HCT116 (cell line): ENCODE measurements around the gene PRCP. TPM values are rescaled to one million over a fixed set of nuclear protein-coding genes. Genes with fewer than 3 reads are reported as not detected.

ENCODE experiments used
- ATAC-seq: fragments of 200-7000 bp; cut with Tn5 transposase; 2 replicates; pipeline ENCODE4 v1.9.1; 2020; ENCODE audit warnings: mild to moderate bottlenecking, moderate library complexity
- BruUV-seq: library from RNA; stranded (reverse); fragments of 400-500 nt; replicated peaks from 2 replicates; lab custom pipeline; 2021; lab: Mats Ljungman, UMichigan
- CTCF ChIA-PET: fragments of 300-600 bp; sonication (Branson Sonifier 250); formaldehyde crosslinking; loops from one replicate; lab custom pipeline; 2021; ENCODE audit warnings: antibody characterized with exemption; lab: Charles Lee
- POLR2A ChIA-PET: fragments of 300-600, 350-600 bp; sonication (Branson Sonifier 250); formaldehyde crosslinking; loops from one replicate; lab custom pipeline; 2021; ENCODE audit warnings: antibody characterized with exemption; lab: Charles Lee
- RAD21 ChIA-PET, 2 experiments: fragments of 300-600 bp; sonication (Branson Sonifier 250); formaldehyde crosslinking; loops; one replicate each; lab custom pipeline; 2023; ENCODE audit warnings: low total read pairs in 2 of 2; ENCODE audit not compliant: uncharacterized antibody in 2 of 2, unreplicated experiment in 2 of 2, low non-redundant PET in 1 of 2; lab: Charles Lee
- DNase-seq: peaks from one replicate; pipeline ENCODE4 v3.0.0-alpha.2; 2010; ENCODE audit warnings: low read depth, low spot score
- H2AFZ ChIP-seq: fragments of 200-600 bp; shearing (Covaris generic), sonication (generic); 2 replicates; pipeline ENCODE4 v1.6.1; 2017; ENCODE audit warnings: low read depth, mixed run types, mixed read lengths, antibody characterized with exemption, low read length; ENCODE audit not compliant: poor library complexity, severe bottlenecking
- H3K27ac ChIP-seq: 2 replicates; pipeline ENCODE4 v1.5.1; 2012; ENCODE audit warnings: low read depth, low read length
- H3K27me3 ChIP-seq: fragments of 200-600 bp; sonication (generic); 2 replicates; pipeline ENCODE4 v1.6.1; 2016; ENCODE audit warnings: mixed run types, low read length, mixed read lengths; ENCODE audit not compliant: insufficient read depth
- H3K36me3 ChIP-seq, 2 experiments: fragments of 200-500 bp in 1 of 2; fragments of 200-600 bp in 1 of 2; sonication (Bioruptor generic) in 1 of 2; sonication (generic) in 1 of 2; 2 replicates each; pipeline versions ENCODE4 v1.5.1 to v1.6.1; 2014 to 2016; ENCODE audit warnings: low read length in 2 of 2, inconsistent platforms in 1 of 2, mixed read lengths in 1 of 2, mixed run types in 1 of 2; ENCODE audit not compliant: insufficient read depth in 2 of 2, control insufficient read depth in 1 of 2
- H3K4me1 ChIP-seq, 2 experiments: fragments of 200-600 bp in 1 of 2; sonication (generic) in 1 of 2; 2 replicates each; pipeline versions ENCODE4 v1.5.1 to v1.6.1; 2012 to 2017; ENCODE audit warnings: low read length in 2 of 2, inconsistent platforms in 1 of 2, mild to moderate bottlenecking in 1 of 2, mixed read lengths in 1 of 2, mixed run types in 1 of 2, moderate library complexity in 1 of 2; ENCODE audit not compliant: insufficient read depth in 2 of 2, control insufficient read depth in 1 of 2
- H3K4me2 ChIP-seq: fragments of 200-600 bp; sonication (generic); 2 replicates; pipeline ENCODE4 v1.6.1; 2017; ENCODE audit warnings: mixed run types, low read length, mixed read lengths
- H3K4me3 ChIP-seq, 2 experiments: fragments of 200-600 bp in 1 of 2; sonication (generic) in 1 of 2; replicated peaks in 1 of 2; 2 replicates each; pipeline ENCODE4 v1.5.1; 2011 to 2016; ENCODE audit warnings: low read length in 2 of 2, control low read depth in 1 of 2, low read depth in 1 of 2, mild to moderate bottlenecking in 1 of 2, mixed read lengths in 1 of 2, mixed run types in 1 of 2
- H3K79me2 ChIP-seq: fragments of 200-600 bp; sonication (generic); 2 replicates; pipeline ENCODE4 v1.6.1; 2017; ENCODE audit warnings: mild to moderate bottlenecking, mixed run types, low read length, moderate library complexity, mixed read lengths; ENCODE audit not compliant: insufficient read depth
- H3K9ac ChIP-seq: fragments of 200-600 bp; sonication (generic); 2 replicates; pipeline ENCODE4 v1.6.1; 2016; ENCODE audit warnings: low read length, mixed read lengths
- H3K9me2 ChIP-seq: fragments of 200-600 bp; sonication (generic), shearing (Covaris generic); 2 replicates; pipeline ENCODE4 v1.6.1; 2017; ENCODE audit warnings: mixed run types, mild to moderate bottlenecking, moderate library complexity; ENCODE audit not compliant: insufficient read depth
- H3K9me3 ChIP-seq, 2 experiments: fragments of 200-500 bp in 1 of 2; fragments of 200-600 bp in 1 of 2; sonication (Bioruptor generic) in 1 of 2; sonication (generic) in 1 of 2; 2 replicates each; pipeline ENCODE4 v1.6.1; 2014 to 2017; ENCODE audit warnings: low read length in 2 of 2, mixed read lengths in 2 of 2, inconsistent platforms in 1 of 2, low read depth in 1 of 2, mild to moderate bottlenecking in 1 of 2, mixed run types in 1 of 2, moderate library complexity in 1 of 2; ENCODE audit not compliant: control insufficient read depth in 1 of 2, insufficient read depth in 1 of 2
- H4K20me1 ChIP-seq: fragments of 200-600 bp; sonication (generic), shearing (Covaris generic); 2 replicates; pipeline ENCODE4 v1.6.1; 2017; ENCODE audit warnings: mixed run types, mild to moderate bottlenecking, moderate library complexity; ENCODE audit not compliant: insufficient read depth
- ATF3 ChIP-seq: IDR thresholded peaks from 2 replicates; pipeline ENCODE4 v1.6.1; 2012
- CTCF ChIP-seq, 3 experiments: fragments of 200-600 bp in 1 of 3; sonication (generic) in 1 of 3; IDR thresholded peaks in 2 of 3; conservative IDR thresholded peaks in 1 of 3; 2 replicates each; pipeline ENCODE4 v1.5.1; 2012 to 2017; ENCODE audit warnings: low read depth in 2 of 3, low read length in 2 of 3, antibody characterized with exemption in 1 of 3, borderline replicate concordance in 1 of 3, control low read depth in 1 of 3, mild to moderate bottlenecking in 1 of 3, mixed read lengths in 1 of 3, mixed run types in 1 of 3, moderate library complexity in 1 of 3; ENCODE audit not compliant: insufficient read depth in 1 of 3
- ELF1 ChIP-seq: IDR thresholded peaks from 2 replicates; pipeline ENCODE4 v1.6.1; 2012; ENCODE audit warnings: low read depth, borderline replicate concordance
- EZH2 ChIP-seq: fragments of 200-600 bp; sonication (generic); IDR thresholded peaks from 2 replicates; pipeline ENCODE4 v1.6.1; 2017; ENCODE audit warnings: antibody characterized with exemption, mixed run types
- EZH2phosphoT487 ChIP-seq: fragments of 200-600 bp; IDR thresholded peaks from 2 replicates; pipeline ENCODE4 v1.6.1; 2018; ENCODE audit warnings: antibody characterized with exemption, borderline replicate concordance
- FOSL1 ChIP-seq: IDR thresholded peaks from 2 replicates; pipeline ENCODE4 v1.6.1; 2012; ENCODE audit warnings: low read depth
- MAX ChIP-seq: IDR thresholded peaks from 2 replicates; pipeline ENCODE4 v1.6.1; 2012
- POLR2AphosphoS5 ChIP-seq: IDR thresholded peaks from 2 replicates; pipeline ENCODE4 v1.6.1; 2011; ENCODE audit warnings: mild to moderate bottlenecking, low read depth, low read length, moderate library complexity
- RAD21 ChIP-seq: IDR thresholded peaks from 2 replicates; pipeline ENCODE4 v1.6.1; 2012; ENCODE audit warnings: low read depth, mild to moderate bottlenecking
- REST ChIP-seq: IDR thresholded peaks from 2 replicates; pipeline ENCODE4 v1.6.1; 2012; ENCODE audit warnings: low read depth
- SIN3A ChIP-seq: IDR thresholded peaks from 2 replicates; pipeline ENCODE4 v1.6.1; 2012; ENCODE audit warnings: low read depth
- SP1 ChIP-seq: IDR thresholded peaks from 2 replicates; pipeline ENCODE4 v1.6.1; 2012; ENCODE audit warnings: low read depth
- TCF7L2 ChIP-seq: IDR thresholded peaks from 2 replicates; pipeline ENCODE4 v1.7.0; 2011; ENCODE audit warnings: borderline replicate concordance, inconsistent platforms; ENCODE audit not compliant: insufficient read depth, insufficient read length; ENCODE audit errors: extremely low read depth
- ZBTB33 ChIP-seq: IDR thresholded peaks from 2 replicates; pipeline ENCODE4 v1.6.1; 2011; ENCODE audit warnings: mild to moderate bottlenecking, low read length, moderate library complexity; ENCODE audit not compliant: insufficient replicate concordance; ENCODE audit errors: extremely low read depth
- ZFX ChIP-seq: fragments of 450-650 bp; IDR thresholded peaks from 2 replicates; pipeline ENCODE4 v1.6.1; 2017
- ZNF274 ChIP-seq: fragments of 200-500 bp; sonication (Bioruptor generic); IDR thresholded peaks from 2 replicates; pipeline ENCODE4 v1.6.1; 2014; ENCODE audit warnings: mild to moderate bottlenecking, low read depth, low read length, inconsistent platforms
- intact Hi-C: fragments of 100-400 bp; cut with micrococcal nuclease; formaldehyde crosslinking; loops from 2 replicates; pipeline ENCODE4 v1.10.0; 2022
- total RNA-seq: library from RNA; stranded (reverse); gene quantifications from one replicate; pipeline ENCODE4 v1.2.1, GENCODE V29; 2021; ENCODE audit not compliant: unreplicated experiment

PRCP gene
- total RNA-seq, 1 experiment from 2014 or later = 50.0 TPM

- TF ChIP-seq REST (no peak), RAD21 (no peak), SIN3A (no peak), EZH2 (no peak), MAX (no peak), FOSL1 (no peak), ZNF274 (no peak)
These were observed 92.6 kb downstream of the PRCP start (continued) for GRCh38 chr11:82807646-82808045.

- ChIA-PET POLR2A (no interaction called here), CTCF (interaction anchor here (1.4 kb wide), 1 partner anchor 27 kb away, joined by 4 read pairs; no protein-coding TSS in a partner anchor), RAD21 (no interaction called here)
- H3K27ac ChIP-seq = no peak overlapping the region
- no peak overlapping the region for H3K4me2 ChIP-seq
- H3K4me1 ChIP-seq = no peaks in the 10 kb centered on the region
- ATAC-seq (no peak), DNase-seq (no peak)
- intact Hi-C loops = no loop called here
- no peak for TF ChIP-seq POLR2AphosphoS5
- TF ChIP-seq ZFX = no peak
- no peak for TF ChIP-seq FOSL1
- TF ChIP-seq EZH2phosphoT487 = no peak
- TF ChIP-seq ELF1 = no peak
- TF ChIP-seq TCF7L2 = no peak
- TF ChIP-seq ZBTB33 = no peak
- no peak for TF ChIP-seq SP1
- TF ChIP-seq ATF3 = no peak
- no peak for TF ChIP-seq CTCF (IDR thresholded peaks at IDR 0.05 in 2 of 3, conservative IDR thresholded peaks at IDR 0.05 in 1 of 3; ENCODE audit: borderline replicate concordance in 1 of 3, insufficient read depth in 1 of 3, low read depth in 2 of 3, low read length in 2 of 3)
- TF ChIP-seq EZH2 = no peak
- peaks cover 44% of the 10 kb centered on the region for H3K27me3 ChIP-seq
- H3K79me2 ChIP-seq = no peaks in the 10 kb centered on the region
- no peaks in the 10 kb centered on the region for H3K9me3 ChIP-seq
- no peaks in the 10 kb centered on the region for H3K9me2 ChIP-seq
- H3K36me3 ChIP-seq = no peaks in the 10 kb centered on the region
- H2AFZ ChIP-seq = no peak overlapping the region
- H3K4me3 ChIP-seq = no peak overlapping the region
- no peak overlapping the region for H3K9ac ChIP-seq
- no peaks in the 10 kb centered on the region; the same call in 1 of the 2 replicates for H4K20me1 ChIP-seq
- no TSS peak for BruUV-seq
These were observed 97.5 kb downstream of the PRCP start for GRCh38 chr11:82802710-82803109.
